GM13976 (cell line): ENCODE data around the gene RB1.
"Not testable (repeated sequence)": the region's sequence is repeated elsewhere in the genome, so short reads cannot be mapped to it uniquely, and the experiment has no call there.

Experiments
- DNase-seq: peaks from one replicate; pipeline ENCODE4 v3.0.0; 2012; ENCODE audit warnings: low spot score
- CTCF ChIP-seq: IDR thresholded peaks from 2 replicates; pipeline ENCODE4 v1.5.1; 2012; ENCODE audit warnings: borderline replicate concordance, mild to moderate bottlenecking; ENCODE audit not compliant: insufficient read depth; ENCODE audit errors: extremely low read depth, missing control alignments, control extremely low read depth
- in situ Hi-C: fragments of 300-500 bp; cut with MboI; formaldehyde crosslinking; loops from one replicate; pipeline ENCODE4 v1.12.0; 2022; ENCODE audit warnings: low sequenced_read_pairs, mixed read lengths, inconsistent platforms; ENCODE audit not compliant: unreplicated experiment

RB1 gene

GRCh38 chr13:48344264-48344663 lies 40.7 kb downstream of the RB1 start:
- DNase-seq: no peak
- in situ Hi-C loops: no loop called here
- TF ChIP-seq CTCF: no peak

GRCh38 chr13:48346583-48346982 lies 43.0 kb downstream of the RB1 start:
- in situ Hi-C loops: no loop called here
- TF ChIP-seq CTCF: no peak
- DNase-seq: no peak

GRCh38 chr13:48349525-48349924 lies 46.0 kb downstream of the RB1 start:
- DNase-seq: no peak
- in situ Hi-C loops: no loop called here
- no peak for TF ChIP-seq CTCF

- no peak for DNase-seq
- TF ChIP-seq CTCF: no peak
- in situ Hi-C loops: no loop called here
These were observed 50.0 kb downstream of the RB1 start for GRCh38 chr13:48353590-48353989.

GRCh38 chr13:48355524-48355923 lies 52.0 kb downstream of the RB1 start:
- in situ Hi-C loops, DNase-seq: not testable (repeated sequence)

- TF ChIP-seq CTCF: no peak
- in situ Hi-C loops: no loop called here
- DNase-seq: no peak
These were observed 53.2 kb downstream of the RB1 start for GRCh38 chr13:48356750-48357149.

- no peak for DNase-seq
- in situ Hi-C loops: no loop called here
- no peak for TF ChIP-seq CTCF
These were observed 66.4 kb downstream of the RB1 start for GRCh38 chr13:48369988-48370387.

GRCh38 chr13:48370815-48371214 lies 67.3 kb downstream of the RB1 start:
- in situ Hi-C loops: no loop called here
- DNase-seq: no peak
- TF ChIP-seq CTCF: no peak
